HTERT RPE-1 (cell line): Measurements from ENCODE around the gene CEACAM16.
"Not testable (repeated sequence)": the region's sequence is repeated elsewhere in the genome, so short reads cannot be mapped to it uniquely, and the experiment has no call there.

Experiments
- in situ Hi-C: fragments of 300-500 bp; cut with MboI; formaldehyde crosslinking; loops from 4 replicates; pipeline ENCODE4 v1.14.3; 2020; ENCODE audit warnings: low sequenced_read_pairs

The CEACAM16 gene

GRCh38 chr19:44675521-44675920 is 23.4 kb upstream of the CEACAM16 start:
- in situ Hi-C loops: no loop called here

- in situ Hi-C loops: no loop called here
Observed at GRCh38 chr19:44677019-44677811, 21.7 kb upstream of the CEACAM16 start.

- in situ Hi-C loops: no loop called here
Observed at GRCh38 chr19:44680536-44680935, 18.4 kb upstream of the CEACAM16 start.

- in situ Hi-C loops: no loop called here
Observed at GRCh38 chr19:44681992-44682790, 16.8 kb upstream of the CEACAM16 start.

GRCh38 chr19:44682807-44683206 is 16.1 kb upstream of the CEACAM16 start:
- in situ Hi-C loops: no loop called here

- in situ Hi-C loops: no loop called here
Observed at GRCh38 chr19:44683434-44684210, 15.3 kb upstream of the CEACAM16 start.

GRCh38 chr19:44684396-44684795 is 14.6 kb upstream of the CEACAM16 start:
- in situ Hi-C loops: not testable (repeated sequence)

GRCh38 chr19:44684892-44685863 is 13.8 kb upstream of the CEACAM16 start:
- in situ Hi-C loops: no loop called here

GRCh38 chr19:44685877-44686276 is 13.1 kb upstream of the CEACAM16 start:
- in situ Hi-C loops: no loop called here

- in situ Hi-C loops: no loop called here
Observed at GRCh38 chr19:44686896-44687295, 12.1 kb upstream of the CEACAM16 start.

GRCh38 chr19:44687888-44688287 is 11.1 kb upstream of the CEACAM16 start:
- in situ Hi-C loops: no loop called here

GRCh38 chr19:44689290-44690130 is 9.4 kb upstream of the CEACAM16 start:
- in situ Hi-C loops: no loop called here

GRCh38 chr19:44690131-44690440 is 8.9 kb upstream of the CEACAM16 start:
- in situ Hi-C loops: no loop called here

- in situ Hi-C loops: no loop called here
Observed at GRCh38 chr19:44692379-44692721, 6.6 kb upstream of the CEACAM16 start.

- in situ Hi-C loops: no loop called here
Observed at GRCh38 chr19:44694184-44694579, 4.8 kb upstream of the CEACAM16 start.

GRCh38 chr19:44696939-44697669 is 1.8 kb upstream of the CEACAM16 start:
- in situ Hi-C loops: no loop called here

GRCh38 chr19:44697670-44698034 is 1.3 kb upstream of the CEACAM16 start:
- in situ Hi-C loops: no loop called here

GRCh38 chr19:44700547-44700946 is 1.6 kb downstream of the CEACAM16 start:
- in situ Hi-C loops: no loop called here

GRCh38 chr19:44701228-44701627 is 2.3 kb downstream of the CEACAM16 start:
- in situ Hi-C loops: no loop called here
